Activated CD8-positive, alpha-beta memory T cell treated with anti-CD3 and anti-CD28 coated beads for 4 hours (primary cell): Measurements from ENCODE around the gene WASF2.
"Not testable (repeated sequence)": the region's sequence is repeated elsewhere in the genome, so short reads cannot be mapped to it uniquely, and the experiment has no call there.

Experiments
- DNase-seq, 2 donors: peaks; one replicate each; pipeline ENCODE4 v3.0.0-alpha.2; 2020; ENCODE audit warnings: low read depth in 2 of 2

The WASF2 gene, protein sequence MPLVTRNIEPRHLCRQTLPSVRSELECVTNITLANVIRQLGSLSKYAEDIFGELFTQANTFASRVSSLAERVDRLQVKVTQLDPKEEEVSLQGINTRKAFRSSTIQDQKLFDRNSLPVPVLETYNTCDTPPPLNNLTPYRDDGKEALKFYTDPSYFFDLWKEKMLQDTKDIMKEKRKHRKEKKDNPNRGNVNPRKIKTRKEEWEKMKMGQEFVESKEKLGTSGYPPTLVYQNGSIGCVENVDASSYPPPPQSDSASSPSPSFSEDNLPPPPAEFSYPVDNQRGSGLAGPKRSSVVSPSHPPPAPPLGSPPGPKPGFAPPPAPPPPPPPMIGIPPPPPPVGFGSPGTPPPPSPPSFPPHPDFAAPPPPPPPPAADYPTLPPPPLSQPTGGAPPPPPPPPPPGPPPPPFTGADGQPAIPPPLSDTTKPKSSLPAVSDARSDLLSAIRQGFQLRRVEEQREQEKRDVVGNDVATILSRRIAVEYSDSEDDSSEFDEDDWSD

DNA sequence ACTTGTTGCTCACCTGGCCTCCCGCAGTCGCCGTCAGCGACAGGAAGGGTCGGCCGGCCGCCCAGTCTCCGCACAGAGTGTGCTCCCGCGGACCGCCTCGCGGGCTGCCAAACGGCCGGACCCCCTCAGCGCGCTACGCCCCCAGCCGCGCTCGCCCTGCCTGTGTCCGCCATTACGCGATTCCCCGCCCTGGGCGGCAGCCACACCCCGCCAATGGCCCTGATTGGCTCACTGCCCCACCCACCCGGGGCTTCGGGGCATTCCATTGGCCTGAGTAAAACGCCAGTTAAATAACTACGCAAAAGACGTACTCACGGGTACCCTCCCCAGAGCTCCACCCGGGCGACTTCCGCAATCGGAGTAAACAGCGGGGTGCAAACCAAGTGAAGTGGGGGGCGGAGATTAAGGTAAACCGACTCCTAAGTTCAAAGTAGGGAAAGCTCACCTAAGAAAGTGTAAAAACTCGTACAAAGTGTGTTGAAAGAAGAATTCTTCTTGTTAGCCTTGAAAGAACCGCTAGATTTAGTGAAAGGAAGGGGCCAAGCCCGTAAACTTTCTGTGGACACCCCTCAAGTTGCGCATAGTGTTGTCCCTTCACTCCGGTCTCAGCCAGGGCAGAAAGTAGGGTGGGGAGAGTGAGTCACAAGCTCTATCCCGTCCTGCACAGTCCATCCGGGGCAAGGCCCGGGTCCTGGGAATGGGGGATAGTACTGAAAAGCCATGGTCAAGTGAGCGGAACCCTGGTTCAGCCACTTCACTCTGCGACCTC, at the start of gene WASF2:
Gene WASF2 (minus strand): TSS at position 195 of the 769 bp plus-strand sequence. CDS start 61,277 bp downstream, outside the sequence.
- DNase-seq: peak; percentile 89 to 94

DNA sequence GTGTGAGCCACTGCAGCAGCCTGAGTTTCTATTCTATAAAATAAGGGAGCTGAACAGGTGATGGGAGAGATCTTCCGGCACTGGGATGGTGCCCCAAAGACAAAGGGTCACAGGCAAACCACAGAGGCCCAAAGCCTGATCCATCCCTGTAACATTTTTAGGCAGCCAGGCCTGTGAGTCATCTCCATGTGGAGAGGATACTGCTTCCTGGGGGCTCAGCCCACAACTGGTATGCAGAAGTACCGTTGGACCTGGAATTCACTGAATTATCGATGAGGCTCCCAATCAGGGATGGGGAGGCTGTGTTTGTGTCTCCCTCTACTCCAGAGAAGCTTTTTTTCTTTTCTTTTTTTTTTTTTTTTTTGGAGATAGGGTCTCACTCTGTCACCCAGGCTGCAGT, 48.8 kb upstream of the WASF2 start:
- no peak for DNase-seq

DNA sequence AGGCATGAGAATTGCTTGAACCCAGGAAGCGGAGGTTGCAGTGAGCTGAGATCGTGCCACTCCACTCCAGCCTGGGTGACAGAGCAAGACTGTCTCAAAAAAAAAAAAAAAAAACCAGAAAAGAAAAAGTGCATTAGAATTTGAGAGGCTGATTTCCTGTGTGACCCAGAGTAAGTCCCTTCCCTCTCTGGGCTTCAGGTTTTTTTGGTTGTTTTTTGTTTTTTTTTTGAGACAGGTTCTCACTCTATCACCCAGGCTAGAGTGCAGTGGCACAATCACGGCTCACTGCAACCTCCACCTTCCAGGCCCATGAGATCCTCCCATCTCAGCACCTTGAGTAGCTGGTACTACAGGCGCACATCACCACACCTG, 48.3 kb upstream of the WASF2 start:
- DNase-seq: not testable (repeated sequence)

DNA sequence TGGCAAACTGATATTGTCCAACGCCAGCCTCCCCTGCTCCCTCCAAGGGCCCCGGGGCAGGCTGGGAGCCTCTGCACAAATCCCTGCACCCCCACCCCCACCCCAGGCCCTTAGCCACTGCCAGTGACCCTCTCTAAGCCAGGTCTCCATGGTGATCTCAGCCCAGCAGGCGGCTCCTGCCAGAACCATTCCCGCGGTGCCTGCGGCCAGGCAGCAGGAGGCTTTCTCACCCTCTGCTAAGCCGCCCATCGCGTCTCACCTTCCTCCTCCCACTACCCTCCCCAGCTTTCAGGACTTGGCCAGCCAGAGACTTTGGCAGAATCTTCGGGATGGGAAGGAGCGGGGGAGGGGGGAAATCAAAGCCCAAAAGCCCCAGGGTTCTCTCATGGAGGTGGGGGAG, 46.8 kb upstream of the WASF2 start:
- no peak for DNase-seq

DNA sequence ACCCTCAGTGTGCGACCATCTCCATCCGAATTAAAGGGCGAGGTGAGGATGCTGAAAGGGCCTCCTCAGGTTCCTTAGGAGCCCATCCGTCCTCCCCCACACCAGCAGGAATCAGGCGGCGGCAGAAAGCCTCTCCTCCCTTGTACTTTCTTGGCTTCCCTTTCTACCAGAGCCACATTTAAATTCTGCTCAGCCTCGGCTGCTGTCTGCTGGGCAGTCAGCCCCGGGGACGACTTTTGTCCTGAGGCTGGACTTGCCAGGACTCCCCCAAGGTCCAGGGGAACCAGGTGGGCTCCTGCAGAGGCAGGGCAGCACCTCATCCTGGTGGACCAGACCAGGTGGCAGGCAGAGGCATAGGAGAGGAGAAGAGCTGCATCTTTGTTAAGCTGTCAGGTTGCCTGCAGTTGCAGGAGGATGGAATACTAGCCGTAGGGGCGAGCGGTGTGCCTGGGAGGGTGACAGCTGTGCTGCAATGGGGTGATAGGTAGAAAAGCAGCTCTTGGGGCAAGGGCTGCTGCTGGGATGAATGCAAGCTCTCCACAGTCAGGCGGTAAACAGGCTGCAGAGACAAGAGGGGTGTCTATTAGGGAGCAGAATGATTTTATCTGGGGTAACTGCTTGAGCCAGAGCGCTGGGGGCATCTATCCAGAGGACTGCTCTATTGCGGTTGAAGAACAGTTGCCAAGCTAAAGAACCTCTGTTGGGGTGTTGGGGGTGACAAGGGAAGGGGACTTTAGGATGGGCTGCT, 46.2 kb upstream of the WASF2 start:
- DNase-seq: no peak

DNA sequence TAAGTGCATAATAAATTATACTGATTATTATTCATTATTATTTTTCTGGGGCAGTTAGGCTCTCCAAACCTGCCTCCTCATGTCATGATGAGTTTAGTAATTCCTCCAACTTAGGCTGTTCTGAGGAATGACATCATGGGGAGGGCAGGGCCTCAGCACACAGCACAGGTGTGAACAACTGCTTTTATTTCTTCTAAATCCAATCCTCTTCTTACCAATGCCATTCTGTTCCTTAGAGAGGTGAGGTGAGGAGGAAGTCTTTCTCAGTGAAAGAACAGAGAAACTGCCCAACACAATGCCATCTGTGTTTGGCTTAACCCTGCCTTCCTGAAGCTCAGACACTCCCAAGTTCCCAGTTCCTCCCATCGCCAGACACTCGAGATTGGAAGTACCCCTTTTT, 45.4 kb upstream of the WASF2 start:
- DNase-seq: no peak

DNA sequence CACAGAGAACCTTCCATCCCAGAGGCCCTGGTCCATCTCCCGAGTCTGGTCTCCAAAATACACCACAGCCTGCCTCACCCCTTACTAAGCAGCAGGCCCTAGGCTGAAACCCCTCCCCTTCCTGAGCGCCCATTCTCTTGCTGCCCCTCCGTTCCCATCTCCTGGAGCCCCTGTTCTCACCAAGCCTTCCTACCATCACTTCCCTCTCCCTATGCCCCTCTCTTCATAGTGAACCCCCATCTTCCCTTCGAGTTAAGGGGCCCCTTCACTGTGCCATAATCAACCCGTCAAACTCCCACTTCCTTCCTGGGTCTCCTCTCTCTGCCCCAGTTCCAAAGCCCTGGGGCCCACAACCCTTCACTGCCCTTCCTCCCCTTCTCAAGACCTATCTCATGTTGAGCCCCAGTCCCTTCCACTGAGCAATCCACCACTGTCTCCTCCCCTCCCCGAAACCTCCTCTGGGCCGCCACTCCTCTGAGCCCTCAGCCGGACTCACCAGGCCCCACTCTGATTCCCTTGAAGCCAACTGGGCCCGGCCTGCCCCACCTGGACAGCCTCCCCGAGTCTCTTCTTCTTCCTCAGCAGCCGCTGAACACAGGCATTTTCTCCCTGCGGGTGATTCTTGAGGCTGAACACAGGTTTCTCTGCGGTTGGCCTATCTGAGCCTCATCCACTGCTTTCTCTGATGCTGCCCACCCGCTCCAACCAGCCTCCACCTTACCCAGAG, 42.2 kb upstream of the WASF2 start:
- no peak for DNase-seq

DNA sequence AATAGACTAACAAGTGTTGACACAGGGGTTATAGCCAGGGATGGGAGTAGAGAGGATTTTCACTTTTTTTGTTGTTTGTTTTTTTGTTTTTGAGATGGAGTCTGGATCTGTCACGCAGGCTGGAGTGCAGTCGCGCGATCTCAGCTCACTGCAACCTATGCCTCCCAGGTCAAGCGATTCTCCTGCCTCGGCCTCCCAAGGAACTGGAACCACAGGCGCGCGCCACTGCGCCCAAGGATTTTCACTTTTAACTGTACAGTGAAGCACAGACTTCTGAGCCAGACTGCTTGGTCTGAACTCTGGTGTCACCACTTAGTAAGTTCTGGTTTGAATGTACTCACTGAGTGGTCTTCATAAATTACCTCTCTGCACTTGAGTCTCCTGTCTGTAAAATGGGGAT, 40.2 kb upstream of the WASF2 start:
- DNase-seq: no peak

DNA sequence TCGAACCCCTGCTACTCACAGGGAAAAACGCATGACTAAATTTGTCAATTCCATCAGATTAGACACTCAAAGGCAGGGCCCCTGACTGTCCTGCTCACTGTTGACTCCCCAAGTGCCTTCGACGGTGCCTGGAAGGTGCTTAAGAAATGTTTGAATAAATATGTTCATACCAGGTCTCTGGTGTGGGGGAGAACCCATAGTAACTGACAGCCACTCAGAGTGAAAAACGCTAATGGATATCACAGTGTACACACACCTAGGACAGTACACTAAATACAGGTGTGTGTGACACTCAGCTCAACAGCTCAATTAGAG, 39.7 kb upstream of the WASF2 start:
- no peak for DNase-seq

DNA sequence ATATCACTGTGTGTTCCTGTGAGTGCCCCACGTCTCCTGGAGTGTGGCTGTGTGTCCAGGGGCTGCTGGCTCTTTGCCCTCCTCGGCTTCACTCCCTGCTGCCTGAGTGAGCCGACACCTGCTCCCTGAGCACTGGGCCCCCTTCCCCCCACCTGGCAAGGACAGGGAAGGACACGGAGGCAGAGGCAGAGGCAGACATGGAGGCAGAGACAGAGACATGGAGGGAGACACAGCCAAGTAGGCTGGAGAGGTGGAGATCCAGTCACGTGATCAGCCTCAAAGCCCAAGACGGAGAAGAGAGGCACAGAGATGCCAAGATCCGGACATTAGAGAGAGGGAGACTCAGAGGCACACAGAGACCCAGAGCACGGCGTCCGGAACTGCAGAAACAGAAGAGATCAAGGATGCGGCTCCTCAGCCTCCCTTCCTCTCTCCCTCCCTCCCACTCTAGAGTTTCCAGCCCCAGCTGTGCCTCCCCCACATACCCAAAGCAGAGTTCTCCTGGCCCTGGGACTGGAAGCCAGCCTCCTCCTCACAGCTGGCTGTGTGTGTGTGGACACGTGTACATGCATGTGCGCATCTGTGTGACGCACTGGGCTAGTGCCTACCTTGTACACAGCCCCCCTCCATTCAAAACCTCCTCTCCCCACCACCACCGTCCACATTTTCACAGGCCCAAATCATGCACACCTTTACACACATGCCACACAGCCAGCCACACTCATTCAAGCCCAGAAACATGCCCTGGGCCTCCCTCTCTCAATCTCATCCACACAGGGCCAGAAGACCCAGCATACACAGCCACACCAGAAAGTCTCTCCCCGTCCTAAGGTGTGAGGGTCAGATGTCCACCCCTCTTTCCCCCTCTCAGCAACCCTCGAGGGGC, 39.1 kb upstream of the WASF2 start:
- no peak for DNase-seq

DNA sequence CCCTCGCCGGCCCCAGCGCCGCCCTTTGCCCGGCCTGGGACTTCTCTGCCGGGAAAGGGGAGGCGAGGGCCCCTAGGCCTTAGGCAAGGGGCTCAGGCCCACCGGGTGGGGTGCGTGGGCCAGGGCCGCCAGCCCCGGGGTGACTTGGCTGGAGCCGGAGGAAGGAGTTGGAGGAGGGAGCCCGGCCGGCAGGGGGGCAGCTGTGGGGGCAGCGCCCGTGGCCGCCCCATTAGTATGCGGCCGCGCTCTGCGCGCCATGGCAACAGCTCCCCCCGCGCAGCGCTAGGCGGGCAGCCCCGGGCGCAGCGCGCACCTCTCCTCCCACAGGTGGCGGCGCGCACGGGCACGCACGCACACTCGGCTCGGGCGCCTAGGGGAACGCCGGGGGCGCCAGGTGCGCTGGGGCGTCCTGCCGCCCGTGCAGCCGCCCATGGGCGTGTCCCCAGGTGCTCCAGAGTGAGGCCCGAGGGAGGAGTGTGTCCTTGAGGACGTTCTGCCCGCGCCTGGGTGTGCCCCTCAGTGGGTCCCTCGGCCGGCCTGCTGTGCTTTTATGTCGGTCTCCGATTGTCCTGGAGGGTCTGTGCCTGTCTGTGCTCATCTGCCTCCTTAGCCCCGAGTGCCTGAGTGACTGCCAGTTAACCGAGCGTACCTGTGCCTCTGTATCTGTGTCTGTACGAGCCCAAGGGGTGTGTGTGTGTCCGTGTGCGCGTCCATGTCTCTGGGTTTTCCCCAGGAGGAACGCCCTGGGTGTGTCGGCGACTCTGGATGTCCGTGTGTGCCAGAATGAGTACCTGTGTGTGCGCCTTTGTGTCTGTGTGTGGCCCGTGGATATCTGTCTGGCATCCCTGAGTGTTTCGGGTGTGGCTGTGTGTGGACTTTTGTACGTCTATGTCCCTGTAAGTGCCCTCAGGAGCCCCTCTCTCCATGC, 38.2 kb upstream of the WASF2 start:
- DNase-seq: no peak

DNA sequence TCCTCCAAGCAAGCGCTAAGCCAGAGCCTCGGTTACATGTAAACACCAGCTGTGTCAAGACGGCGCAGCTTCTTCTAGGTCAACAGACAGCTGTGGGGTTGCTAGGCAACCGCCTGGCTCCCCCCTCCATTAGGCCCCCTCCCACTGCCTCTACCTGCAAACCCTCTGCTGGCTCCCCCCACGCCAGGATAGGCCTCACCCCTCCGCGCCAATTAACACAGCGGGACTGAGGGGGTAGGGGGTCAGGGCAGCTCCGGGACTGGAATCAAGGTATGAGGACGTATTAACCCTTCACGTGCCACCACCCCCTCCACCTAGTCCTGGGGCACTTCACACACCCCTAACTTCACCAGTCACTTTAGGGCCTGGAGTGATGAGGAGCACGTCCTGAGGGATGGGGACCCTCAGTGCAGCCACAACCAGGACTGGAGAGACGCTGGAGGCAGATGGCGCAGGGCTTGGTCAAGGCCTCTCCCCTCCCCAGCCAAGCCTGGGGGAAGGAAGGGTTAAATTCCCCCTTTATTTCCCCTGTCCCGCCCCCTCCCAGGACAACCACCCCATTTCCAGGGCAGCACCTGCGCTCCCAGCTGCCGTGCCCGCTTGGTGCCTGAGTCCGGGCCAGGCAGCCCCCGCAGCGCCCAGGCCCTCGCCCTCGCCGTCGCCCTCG, 37.4 kb upstream of the WASF2 start:
- no peak for DNase-seq

DNA sequence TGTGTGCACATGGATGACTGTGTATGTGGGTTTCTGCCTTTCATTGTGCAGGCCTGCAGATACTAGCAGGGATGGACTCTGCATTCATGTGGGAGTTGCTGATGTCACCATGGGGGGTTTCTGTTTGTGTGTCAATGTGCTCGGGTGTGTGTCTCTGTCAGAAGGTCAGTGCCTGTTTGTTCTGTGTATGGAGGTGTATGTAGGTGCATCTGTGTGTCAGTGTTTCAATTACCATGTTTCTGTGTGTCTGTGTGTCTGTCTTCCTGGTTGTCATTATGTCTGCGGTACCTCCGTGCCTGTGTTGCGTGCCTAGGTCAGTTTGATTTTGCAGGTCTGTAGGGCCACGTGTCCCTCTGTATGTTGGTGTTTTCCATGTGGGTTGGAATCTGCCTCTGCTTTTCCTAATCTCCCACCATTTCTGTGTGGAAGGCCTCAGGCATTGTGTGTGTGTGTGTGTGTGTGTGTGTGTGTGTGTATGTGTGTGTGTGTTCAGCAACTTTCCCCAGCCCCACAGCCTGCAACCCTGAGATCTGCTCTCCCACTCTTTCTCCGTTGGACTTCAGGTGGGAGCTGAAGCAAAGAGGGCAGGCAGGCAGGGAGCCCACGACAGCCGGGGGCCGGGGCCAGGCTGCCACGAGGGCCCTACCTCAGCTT, 36.7 kb upstream of the WASF2 start:
- DNase-seq: no peak

DNA sequence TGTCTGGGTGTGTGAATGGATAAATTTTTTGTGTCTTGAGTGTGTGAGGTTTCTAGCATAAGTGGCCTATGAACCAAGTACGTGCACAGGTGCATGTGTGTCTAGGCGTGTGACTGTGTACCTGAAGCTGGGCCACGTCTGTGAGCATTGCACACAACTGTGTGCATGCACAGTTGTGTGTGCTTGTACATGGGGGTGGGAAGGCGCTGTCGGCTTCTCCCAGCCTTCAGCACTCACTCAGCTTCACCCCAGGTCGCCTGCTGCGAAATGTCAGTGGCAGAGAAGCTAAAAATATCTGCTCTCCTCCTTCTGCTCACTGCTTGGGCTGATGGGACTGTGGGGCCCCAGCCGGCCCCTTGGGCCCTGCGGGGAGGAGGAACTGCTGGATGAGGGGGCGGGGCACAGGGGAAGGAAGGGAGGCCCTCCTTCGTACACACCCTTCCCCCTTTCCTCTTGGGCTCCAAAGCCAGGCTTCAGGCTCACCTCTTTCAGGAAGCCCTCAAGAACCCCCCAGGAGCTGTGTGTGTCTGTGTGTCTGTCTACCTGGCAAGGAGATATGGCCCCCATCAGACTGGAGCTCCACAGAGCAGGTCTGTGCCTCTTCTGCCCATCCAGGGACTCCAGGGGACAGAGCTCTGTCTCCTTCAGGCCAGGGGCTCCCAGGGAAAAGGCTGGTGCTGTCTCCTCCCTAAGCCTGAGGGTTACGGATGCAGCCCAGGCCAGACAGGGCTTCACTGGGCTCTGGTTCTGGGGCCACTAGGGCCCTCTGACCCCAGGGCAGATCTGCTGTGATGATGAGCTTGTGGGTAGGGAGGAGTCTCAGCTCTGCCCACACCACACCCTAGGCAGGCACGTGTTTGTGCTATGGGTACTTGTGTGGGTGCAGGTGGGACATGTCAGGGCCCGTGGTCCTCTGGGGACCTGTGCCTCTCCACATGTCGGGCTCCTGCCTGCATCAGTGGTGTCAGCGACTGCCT, 35.6 kb upstream of the WASF2 start:
- DNase-seq: no peak

DNA sequence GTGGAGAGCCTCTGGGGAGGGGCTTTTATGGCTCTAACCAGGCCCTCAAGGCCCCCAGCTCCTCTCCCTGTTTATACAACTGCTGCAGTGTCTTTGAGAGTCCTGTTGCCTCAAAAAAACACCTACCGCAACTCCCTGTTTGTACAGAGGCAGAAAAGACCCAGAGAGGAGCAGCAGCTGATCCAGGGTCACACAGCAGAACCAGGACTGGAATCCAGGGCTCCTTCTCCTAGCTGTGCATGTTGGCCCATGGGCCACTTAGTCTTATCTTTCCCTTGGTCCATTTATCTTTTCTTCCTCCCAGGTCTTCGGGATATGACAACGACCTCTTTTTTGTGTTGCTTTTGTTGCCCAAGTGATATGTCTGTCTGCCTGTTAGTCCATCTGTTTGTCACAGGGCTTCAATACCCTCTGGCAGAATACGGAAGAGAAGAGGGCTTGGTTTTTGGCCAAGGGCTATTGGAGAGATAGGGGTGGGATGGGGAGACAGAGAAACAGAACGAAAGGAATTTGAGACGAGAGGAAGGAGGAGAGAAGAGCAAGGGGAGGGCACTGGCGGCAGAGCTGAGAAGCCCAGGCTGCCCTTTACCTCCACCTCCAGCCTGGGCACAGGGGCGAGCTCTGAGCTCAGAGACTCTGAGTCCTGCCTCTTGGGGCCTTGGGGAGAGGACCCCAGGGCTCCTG, 33.5 kb upstream of the WASF2 start:
- no peak for DNase-seq

DNA sequence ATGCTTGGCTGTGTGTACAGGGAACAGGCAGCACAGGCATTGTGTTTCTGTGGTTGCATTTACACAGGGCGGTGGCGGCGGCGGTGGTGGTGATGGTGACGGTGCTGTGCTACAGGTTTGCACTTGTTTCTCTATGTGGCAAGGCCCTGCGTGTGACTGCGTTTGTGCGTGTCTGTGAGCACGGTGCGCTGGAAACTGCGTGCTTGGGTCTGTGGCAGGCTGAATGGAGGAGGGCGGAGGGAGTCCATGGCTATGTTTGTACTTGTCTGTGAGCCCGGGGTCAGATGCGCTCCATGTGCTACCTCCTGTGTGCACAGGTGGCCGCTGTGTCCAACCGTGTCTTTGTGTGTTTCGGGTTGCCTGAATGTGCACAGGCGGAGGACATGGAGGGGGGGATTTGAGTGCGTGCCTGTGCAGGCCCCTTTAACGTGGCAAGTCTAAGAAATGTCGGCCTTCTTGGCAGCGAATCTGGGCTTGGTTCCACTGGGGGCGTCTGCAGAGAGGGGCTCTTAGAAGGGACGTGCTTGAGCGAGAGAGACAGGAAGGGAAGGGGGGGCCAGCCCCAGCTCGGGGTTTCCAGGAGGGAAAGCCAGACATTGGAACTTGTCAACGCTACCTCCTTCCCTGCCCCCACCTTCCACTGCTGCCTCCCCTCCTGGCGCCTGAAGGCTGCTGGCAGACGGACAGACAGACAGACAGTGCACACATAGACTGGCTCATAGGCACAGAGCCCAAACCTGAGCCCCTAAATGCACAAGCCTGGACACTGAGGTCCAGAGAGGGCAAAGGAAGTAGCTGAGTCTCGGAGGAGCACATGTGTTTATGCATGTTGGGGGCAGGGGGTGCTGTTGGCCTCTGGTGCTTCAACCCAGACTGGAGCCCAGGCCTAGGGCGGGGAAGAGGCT, 32.7 kb upstream of the WASF2 start:
- DNase-seq: no peak
